Calu3 (cell line): ENCODE results near the gene SSTR3. TPM values are rescaled to one million over a fixed set of nuclear protein-coding genes. Genes with fewer than 3 reads are reported as not detected.

Experiments
- BruUV-seq: library from RNA; stranded (reverse); fragments of 400-500 nt; replicated peaks from 2 replicates; lab custom pipeline; 2021; lab: Mats Ljungman, UMichigan
- CTCF ChIA-PET: fragments of 300-600 bp; sonication (Branson Sonifier 250); formaldehyde crosslinking; loops from one replicate; lab custom pipeline; 2022; ENCODE audit warnings: antibody characterized with exemption; lab: Charles Lee
- DNase-seq: peaks from one replicate; pipeline ENCODE4 v3.0.0; 2022
- H3K27ac Mint-ChIP-seq: one replicate; pipeline ENCODE4 v1.8.0; 2022; ENCODE audit warnings: mixed read lengths; ENCODE audit not compliant: unreplicated experiment
- H3K27me3 Mint-ChIP-seq: one replicate; pipeline ENCODE4 v1.8.0; 2022; ENCODE audit warnings: mixed read lengths; ENCODE audit not compliant: unreplicated experiment
- H3K36me3 Mint-ChIP-seq: one replicate; pipeline ENCODE4 v1.8.0; 2022; ENCODE audit warnings: mild to moderate bottlenecking, moderate library complexity, mixed read lengths; ENCODE audit not compliant: insufficient read depth, unreplicated experiment
- H3K4me1 Mint-ChIP-seq: one replicate; pipeline ENCODE4 v1.8.0; 2022; ENCODE audit warnings: mild to moderate bottlenecking, low read depth, mixed read lengths; ENCODE audit not compliant: unreplicated experiment
- H3K4me3 Mint-ChIP-seq: one replicate; pipeline ENCODE4 v1.8.0; 2022; ENCODE audit warnings: mild to moderate bottlenecking, low read depth, moderate library complexity, mixed read lengths; ENCODE audit not compliant: unreplicated experiment
- H3K9me3 Mint-ChIP-seq: one replicate; pipeline ENCODE4 v1.8.0; 2022; ENCODE audit warnings: low read depth, mixed read lengths; ENCODE audit not compliant: unreplicated experiment
- intact Hi-C: fragments of 100-400 bp; cut with micrococcal nuclease; formaldehyde crosslinking; loops from one replicate; pipeline ENCODE4 v1.10.0; 2022; ENCODE audit not compliant: unreplicated experiment
- total RNA-seq: library from RNA; stranded (reverse); gene quantifications from 2 replicates; pipeline ENCODE4 v1.2.3, GENCODE V29; 2022
- TF ChIP-seq, protein P1 (sequence below): fragments of 200-600 bp; IDR thresholded peaks from one replicate; pipeline ENCODE4 v1.8.0; 2022; ENCODE audit warnings: antibody characterized with exemption; ENCODE audit not compliant: unreplicated experiment

Gene SSTR3
- total RNA-seq, 1 experiment from 2014 or later = not detected

DNA sequence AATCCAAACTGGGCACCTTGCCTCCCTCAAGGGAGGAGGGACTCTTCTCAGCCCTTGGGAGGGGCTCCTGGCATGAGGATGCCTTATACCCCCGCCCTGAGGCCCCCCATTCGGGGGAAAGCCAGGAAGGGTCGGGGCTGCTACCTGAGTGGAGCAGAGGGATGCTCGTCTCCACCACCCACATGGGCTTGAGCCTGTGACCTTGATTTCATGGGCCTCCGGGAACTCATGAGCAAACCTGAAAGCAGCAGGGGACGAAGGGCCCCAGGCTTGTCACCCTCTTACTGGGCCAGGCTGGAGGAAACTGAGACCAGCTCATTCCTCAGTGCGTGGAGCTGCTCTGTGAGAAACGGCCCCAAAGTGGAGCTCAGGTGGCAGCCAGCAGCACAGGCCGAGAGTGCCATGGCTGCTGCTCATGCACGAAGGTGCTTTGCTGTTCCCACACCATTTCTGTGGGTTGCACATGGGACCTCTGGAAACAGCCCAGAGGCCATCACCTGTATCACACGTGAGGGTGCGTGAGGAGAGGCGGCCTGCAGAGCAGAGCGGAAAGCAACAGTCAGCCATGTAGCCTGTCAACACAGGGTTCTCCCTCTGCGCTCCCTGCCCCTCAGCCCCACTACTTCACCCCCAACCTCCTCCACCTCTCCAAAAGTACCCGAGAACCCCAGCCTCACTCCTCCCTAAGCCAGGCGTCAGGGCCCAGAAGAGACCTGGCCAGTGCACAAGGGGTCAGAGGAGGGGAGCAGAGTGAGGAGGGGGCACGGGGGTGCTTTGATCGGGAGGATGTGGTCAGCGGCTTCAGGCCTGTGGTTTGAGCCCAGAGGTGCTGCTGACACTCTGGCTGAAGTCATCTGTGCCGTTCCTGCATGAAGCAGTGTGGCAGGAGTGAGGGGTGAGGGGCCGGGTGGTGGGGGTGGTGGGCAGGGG, 48.4 kb downstream of the SSTR3 start:
- no TSS peak for BruUV-seq
- Mint-ChIP-seq H3K36me3 (no peaks in the 10 kb centered on the region), H3K4me3 (no peak overlapping the region), H3K27ac (no peak overlapping the region), H3K9me3 (no peaks in the 10 kb centered on the region), H3K4me1 (peaks cover 20% of the 10 kb centered on the region), H3K27me3 (peaks cover 41% of the 10 kb centered on the region)
- intact Hi-C loops = loop anchor here (10.0 kb wide), 1 partner anchor 91 kb away; no protein-coding TSS in a partner anchor
- CTCF ChIA-PET = interaction anchor here (0.6 kb wide), 1 partner anchor 195 kb away, joined by 7 read pairs; no protein-coding TSS in a partner anchor
- no peak for DNase-seq
- TF ChIP-seq, protein P1, sequence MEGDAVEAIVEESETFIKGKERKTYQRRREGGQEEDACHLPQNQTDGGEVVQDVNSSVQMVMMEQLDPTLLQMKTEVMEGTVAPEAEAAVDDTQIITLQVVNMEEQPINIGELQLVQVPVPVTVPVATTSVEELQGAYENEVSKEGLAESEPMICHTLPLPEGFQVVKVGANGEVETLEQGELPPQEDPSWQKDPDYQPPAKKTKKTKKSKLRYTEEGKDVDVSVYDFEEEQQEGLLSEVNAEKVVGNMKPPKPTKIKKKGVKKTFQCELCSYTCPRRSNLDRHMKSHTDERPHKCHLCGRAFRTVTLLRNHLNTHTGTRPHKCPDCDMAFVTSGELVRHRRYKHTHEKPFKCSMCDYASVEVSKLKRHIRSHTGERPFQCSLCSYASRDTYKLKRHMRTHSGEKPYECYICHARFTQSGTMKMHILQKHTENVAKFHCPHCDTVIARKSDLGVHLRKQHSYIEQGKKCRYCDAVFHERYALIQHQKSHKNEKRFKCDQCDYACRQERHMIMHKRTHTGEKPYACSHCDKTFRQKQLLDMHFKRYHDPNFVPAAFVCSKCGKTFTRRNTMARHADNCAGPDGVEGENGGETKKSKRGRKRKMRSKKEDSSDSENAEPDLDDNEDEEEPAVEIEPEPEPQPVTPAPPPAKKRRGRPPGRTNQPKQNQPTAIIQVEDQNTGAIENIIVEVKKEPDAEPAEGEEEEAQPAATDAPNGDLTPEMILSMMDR = no peak

DNA sequence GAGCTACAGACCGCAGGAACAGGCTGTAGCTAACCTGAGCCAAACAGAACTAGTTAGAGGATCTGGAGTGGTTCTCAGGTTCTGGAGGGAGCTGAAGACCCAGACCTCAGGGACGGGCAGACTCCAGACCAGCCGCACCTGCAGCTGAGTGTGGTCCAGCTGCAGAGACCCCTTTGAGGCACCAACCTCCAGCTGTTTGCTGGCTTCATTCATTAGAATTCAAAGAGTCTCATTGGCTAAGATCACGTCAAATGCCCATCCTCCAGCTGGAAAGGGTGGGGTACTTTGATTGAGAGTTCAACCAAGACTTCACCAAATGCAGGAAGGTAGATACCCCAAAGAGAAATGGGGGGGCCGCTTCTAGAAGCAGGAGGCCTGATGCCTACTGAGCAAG, 49.2 kb downstream of the SSTR3 start:
- TF ChIP-seq, protein P1 = no peak
- CTCF ChIA-PET = no interaction called here
- Mint-ChIP-seq H3K36me3 (peaks cover 5% of the 10 kb centered on the region), H3K4me1 (peaks cover 19% of the 10 kb centered on the region), H3K27me3 (peaks cover 44% of the 10 kb centered on the region), H3K9me3 (no peaks in the 10 kb centered on the region), H3K4me3 (no peak overlapping the region), H3K27ac (no peak overlapping the region)
- no TSS peak for BruUV-seq
- intact Hi-C loops = loop anchor here (10.0 kb wide), 1 partner anchor 92 kb away; no protein-coding TSS in a partner anchor
- DNase-seq = no peak

DNA sequence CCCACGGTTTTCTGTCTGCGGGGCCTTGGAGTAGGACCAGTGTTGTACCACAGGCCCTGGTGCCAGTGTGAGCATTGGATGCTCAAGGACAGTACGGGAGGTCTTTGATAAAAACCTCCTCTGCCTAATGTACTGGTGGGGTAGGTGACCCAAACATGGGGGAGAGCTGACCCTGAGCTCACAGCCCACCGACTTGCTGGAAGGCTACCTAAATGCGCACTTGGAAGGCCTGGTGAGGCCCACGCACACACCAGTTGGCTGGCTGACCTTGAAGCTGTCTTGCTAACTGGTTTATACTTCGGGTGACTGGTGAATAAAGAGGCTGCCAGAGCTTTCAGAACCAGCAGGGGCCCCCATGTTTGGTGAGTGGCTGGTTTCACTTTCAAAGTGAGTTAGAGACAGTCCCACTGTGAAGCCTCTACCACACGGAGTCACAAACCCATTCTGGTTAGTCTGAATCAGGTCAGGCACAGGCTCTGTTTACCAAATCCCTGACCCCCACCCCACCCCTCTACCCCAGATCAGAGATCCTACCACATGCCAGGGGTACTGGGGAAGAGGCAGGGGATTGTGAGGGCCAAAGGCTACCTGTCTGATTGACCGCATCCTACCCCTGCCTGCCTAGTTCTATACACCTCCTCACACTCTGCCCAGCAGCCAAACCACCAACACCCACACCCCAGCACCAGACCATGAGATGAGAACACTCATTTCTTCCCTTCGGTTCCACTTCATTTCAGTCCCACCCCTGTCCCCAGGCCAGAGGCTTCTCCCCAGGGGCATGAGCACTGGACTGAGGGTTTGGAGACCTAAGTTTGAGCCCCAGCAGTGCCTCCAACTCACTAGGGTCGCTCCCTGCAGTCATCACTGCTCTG, 49.8 kb downstream of the SSTR3 start:
- no peak overlapping the region for H3K27ac Mint-ChIP-seq
- TF ChIP-seq, protein P1 = no peak
- BruUV-seq = no TSS peak
- DNase-seq = no peak
- intact Hi-C loops = loop anchor here (10.0 kb wide), 1 partner anchor 92 kb away; no protein-coding TSS in a partner anchor
- H3K4me1 Mint-ChIP-seq = peaks cover 13% of the 10 kb centered on the region
- H3K27me3 Mint-ChIP-seq = peaks cover 50% of the 10 kb centered on the region
- peaks cover 5% of the 10 kb centered on the region for H3K36me3 Mint-ChIP-seq
- no peaks in the 10 kb centered on the region for H3K9me3 Mint-ChIP-seq
- CTCF ChIA-PET = interaction anchor here (0.5 to 1.1 kb wide), 2 partner anchors 10 to 37 kb away, joined by 3 to 4 read pairs; no protein-coding TSS in a partner anchor
- no peak overlapping the region for H3K4me3 Mint-ChIP-seq

- DNase-seq = no peak
- BruUV-seq = no TSS peak
- Mint-ChIP-seq H3K9me3 (no peaks in the 10 kb centered on the region), H3K4me1 (peaks cover 3% of the 10 kb centered on the region), H3K36me3 (peaks cover 5% of the 10 kb centered on the region), H3K4me3 (no peak overlapping the region), H3K27ac (no peak overlapping the region), H3K27me3 (peaks cover 60% of the 10 kb centered on the region)
- intact Hi-C loops = loop anchor here (10.0 kb wide), 1 partner anchor 93 kb away; no protein-coding TSS in a partner anchor
- TF ChIP-seq, protein P1 = no peak
- CTCF ChIA-PET = interaction anchor here (1.1 kb wide), 1 partner anchor 38 kb away, joined by 3 read pairs; no protein-coding TSS in a partner anchor
Measured at GRCh38 chr22:37161443-37161842, 50.8 kb downstream of the SSTR3 start.
